VCaP (cell line): ENCODE results near the gene DCDC2C.
A peak's percentile ranks its signal among the peaks of the same experiment; 100 is the strongest.

Source experiments
- H3K27ac ChIP-seq: fragments of 450-650 bp; 2 replicates; pipeline ENCODE4 v1.5.1; 2017
- TF ChIP-seq, protein P1 (sequence below): fragments of 450-650 bp; conservative IDR thresholded peaks from 2 replicates; pipeline ENCODE4 v1.5.1; 2017; ENCODE audit warnings: mild to moderate bottlenecking, moderate library complexity

DCDC2C gene

DNA sequence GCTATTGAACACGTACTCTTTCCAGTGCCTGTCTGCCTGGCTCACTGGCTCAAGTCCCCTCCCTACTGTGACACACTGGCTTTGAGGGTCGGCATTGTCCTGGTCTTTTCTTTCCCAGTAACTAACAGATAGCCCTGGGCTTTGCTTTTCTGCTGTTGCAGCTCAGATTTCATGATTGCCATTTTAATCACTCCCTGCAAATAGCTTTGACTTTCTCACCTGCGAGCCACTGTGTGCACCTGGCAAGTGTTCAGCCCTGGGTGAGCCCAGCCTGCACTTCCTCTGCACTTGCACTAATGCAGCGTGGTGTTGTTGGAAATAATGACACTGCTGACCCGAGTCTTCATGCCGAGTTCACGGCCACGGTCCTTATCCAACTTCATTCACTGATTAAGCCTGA, 52.9 kb downstream of the DCDC2C start:
- peak overlapping the region; percentile 16; the same call in 1 of the 2 replicates for H3K27ac ChIP-seq
- TF ChIP-seq, protein P1, sequence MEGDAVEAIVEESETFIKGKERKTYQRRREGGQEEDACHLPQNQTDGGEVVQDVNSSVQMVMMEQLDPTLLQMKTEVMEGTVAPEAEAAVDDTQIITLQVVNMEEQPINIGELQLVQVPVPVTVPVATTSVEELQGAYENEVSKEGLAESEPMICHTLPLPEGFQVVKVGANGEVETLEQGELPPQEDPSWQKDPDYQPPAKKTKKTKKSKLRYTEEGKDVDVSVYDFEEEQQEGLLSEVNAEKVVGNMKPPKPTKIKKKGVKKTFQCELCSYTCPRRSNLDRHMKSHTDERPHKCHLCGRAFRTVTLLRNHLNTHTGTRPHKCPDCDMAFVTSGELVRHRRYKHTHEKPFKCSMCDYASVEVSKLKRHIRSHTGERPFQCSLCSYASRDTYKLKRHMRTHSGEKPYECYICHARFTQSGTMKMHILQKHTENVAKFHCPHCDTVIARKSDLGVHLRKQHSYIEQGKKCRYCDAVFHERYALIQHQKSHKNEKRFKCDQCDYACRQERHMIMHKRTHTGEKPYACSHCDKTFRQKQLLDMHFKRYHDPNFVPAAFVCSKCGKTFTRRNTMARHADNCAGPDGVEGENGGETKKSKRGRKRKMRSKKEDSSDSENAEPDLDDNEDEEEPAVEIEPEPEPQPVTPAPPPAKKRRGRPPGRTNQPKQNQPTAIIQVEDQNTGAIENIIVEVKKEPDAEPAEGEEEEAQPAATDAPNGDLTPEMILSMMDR, result no peak

DNA sequence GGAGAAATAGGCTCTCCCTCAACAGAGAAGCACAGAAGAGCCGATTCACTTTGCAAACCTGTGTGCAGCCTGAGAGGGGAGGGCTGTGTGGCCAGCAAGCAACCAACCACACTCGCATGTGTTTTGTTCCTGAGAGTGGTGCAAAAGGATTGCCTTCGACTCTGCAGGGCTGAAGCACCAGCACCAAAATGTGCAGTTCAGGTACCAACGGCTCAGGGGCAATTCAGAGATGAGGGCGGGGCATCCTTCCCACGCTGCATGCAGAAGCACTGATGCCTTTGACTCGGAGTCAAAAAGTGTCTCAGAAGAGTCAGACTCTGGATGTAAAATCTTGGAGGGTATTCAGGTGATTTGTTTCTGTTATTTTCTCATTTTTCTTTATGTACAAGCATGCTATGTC, 55.5 kb downstream of the DCDC2C start:
- no peak overlapping the region for H3K27ac ChIP-seq
- TF ChIP-seq, protein P1, result no peak

DNA sequence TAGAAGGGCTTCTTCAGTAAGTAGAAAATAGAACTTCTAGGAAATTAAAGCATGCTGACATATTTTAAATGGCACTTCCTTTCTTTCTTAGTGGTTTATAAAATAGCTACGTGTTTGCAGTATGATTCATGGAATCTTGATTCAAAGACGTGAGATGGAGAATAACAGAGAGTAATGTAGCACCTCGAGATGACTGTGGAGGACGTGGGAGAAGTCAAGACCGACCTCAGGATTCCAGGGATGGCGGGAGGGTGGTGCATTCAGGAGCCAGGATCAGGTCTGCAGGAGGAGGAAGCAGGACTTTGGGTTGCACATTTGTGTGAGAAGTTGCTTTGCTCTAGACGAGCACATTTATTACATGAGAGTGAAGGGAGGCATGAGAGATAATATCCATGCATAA, 56.0 kb downstream of the DCDC2C start:
- TF ChIP-seq, protein P1, result no peak
- no peak overlapping the region for H3K27ac ChIP-seq

DNA sequence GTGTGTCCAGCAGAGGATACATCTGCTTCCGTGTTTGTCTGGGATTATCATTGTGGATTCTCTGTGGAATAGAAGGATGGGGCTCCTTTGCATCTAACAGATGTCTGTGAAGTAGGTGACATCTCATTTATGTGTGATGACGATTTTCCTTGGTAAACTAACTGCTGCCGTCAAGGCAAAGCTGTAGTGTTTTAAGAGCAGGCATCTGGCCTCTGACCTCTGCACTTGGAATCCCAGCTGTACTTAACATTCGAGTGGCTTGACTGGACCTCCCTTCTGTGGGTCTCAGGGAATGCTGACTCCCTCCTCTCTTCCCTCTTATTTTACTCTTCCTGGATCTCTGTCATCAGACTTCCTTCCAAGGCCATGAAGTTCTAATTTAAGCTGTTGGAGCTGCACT, 56.4 kb downstream of the DCDC2C start:
- TF ChIP-seq, protein P1, result no peak
- H3K27ac ChIP-seq, result no peak overlapping the region

DNA sequence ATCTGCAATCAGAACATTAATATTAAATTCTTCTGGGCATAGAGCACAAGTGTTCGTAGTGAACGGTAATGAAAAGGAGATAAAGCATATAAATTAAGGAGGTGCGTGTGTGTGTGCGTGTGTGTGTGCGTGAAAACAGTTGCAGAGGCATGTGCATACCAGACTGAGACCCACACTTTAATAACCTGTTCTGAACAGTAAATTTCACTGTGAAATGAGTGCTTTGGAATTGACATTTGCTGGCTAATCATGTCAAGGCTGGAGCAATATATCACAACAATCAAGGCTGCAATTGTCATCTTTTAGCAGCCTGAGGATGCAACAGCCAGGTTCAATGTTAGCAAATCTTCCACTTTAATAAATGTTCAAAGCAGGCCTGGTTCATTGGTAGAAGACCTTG, 57.9 kb downstream of the DCDC2C start:
- H3K27ac ChIP-seq, result no peak overlapping the region
- TF ChIP-seq, protein P1, result no peak

DNA sequence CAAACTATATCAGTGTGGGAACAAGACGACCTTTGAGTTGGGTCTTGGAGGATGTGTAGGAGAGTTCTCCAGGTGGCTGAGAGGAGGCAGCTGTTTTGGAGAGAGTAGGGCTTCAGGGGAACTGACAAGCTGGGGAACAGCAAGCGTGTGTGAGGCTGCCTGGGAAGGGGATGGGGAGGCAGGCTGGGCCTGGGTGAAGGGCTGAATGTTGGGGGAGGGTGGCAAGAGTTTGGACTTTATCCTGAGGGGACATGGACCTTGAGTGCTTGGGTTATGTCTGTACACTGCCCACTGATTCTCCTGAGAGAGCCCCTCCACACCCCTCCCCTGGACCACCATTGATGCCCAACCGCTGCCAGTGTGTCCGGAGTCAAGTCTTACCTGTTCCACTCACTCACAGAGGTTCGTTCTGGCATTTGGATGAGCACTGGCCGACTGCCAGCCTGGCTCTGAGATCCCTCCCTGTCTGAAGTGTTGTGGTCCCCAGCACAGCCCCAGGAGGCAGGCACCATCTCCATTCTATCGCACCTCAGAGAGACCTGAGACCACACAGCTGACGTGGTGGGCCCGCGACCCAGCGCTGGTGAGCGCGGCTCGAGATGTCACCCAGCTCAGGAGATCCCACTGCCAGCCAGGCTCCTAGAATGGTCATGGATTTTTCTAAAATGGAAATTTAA, 59.5 kb downstream of the DCDC2C start:
- TF ChIP-seq, protein P1, result no peak

DNA sequence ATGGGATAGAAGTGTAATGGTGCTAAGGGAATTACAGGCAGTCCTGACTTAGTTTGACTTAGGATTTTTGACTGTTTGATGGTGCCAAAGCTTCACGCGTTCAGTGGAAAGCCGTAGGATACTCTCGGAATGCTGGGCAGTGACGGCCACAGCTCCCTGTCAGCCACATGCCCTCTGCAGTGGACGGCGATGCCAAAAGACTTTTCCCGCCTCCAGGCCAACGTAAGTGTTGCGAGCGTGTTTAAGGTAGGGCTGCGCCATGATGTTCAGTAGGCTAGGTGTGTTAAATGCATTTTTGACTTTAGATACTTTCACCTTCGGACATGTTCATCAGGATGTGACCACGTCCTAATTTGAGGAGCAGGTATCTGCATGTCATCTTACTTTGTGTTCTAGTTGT, 63.4 kb downstream of the DCDC2C start:
- no peak overlapping the region for H3K27ac ChIP-seq
- TF ChIP-seq, protein P1, result no peak

More for the DNA sequence above, 59.5 kb downstream of the DCDC2C start:
- no peak overlapping the region for H3K27ac ChIP-seq
